NCI-H524 treated with DMSO at 0.1 percent for 48 hours (cell line): Measurements from ENCODE around the gene HDGF.

ENCODE experiments used
- DNase-seq: peaks from one replicate; lab custom pipeline; 2025; lab: John Stamatoyannopoulos, UW

The HDGF gene

DNA sequence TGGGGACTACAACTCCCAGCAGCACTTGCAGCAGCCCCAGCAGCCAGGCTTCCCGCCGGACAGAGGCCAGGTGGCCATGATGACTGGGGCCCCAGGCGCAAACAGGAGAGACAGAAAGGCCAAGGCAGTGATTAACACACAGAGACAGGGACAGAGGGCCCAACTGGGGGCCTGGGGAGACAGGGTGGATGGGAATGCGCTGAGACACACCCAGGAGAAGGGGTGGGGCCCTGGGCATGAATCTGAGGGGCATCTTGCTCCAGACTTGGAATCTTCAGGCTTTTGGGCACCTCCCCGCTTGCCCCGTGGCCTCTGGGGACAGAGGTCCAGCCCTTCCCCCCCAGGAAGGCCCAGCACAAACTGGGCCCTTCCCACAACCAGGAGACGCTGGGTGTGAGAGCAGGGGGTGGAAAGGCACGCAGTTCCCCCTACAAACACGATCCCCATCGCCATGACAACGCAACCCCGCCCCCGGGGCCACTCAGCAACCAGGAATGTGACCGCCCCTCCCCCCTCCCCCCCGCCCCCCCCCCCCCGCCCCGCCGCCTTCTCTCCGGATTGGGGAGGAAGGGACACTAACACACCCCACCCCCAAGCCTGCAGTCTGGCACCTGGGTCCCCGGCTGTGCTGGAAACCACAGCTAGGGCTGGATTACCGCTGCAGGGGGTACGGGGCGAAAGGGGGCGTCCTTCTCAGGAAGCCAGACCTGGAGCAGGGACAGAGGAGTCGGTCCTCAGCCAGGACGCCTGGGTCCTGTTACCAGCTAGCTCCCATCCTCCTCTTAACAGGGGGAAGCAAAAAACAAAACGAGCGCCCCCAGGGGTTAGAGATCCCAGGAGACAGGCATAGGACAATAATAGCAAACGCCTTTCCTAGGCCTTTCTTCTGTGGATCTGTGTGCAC lies 4.5 kb downstream of the HDGF start:
- peak; percentile 24 for DNase-seq

DNA sequence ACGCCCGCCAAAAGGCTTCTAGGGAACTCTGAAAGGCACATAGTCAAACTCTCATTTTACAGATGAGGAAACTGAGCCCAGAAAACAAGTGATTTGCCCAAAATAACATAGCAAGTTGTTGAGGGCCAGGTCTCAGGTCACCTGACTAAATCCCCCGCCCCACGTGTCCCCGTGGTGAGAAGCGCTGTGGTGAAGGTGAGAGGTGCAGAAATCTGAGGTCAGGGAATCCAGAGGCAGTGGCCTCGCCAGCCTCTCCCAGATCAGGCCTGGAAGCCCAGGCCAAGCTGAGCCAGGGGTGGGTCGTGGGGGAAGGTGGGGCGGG lies 5.1 kb downstream of the HDGF start:
- DNase-seq: no peak

DNA sequence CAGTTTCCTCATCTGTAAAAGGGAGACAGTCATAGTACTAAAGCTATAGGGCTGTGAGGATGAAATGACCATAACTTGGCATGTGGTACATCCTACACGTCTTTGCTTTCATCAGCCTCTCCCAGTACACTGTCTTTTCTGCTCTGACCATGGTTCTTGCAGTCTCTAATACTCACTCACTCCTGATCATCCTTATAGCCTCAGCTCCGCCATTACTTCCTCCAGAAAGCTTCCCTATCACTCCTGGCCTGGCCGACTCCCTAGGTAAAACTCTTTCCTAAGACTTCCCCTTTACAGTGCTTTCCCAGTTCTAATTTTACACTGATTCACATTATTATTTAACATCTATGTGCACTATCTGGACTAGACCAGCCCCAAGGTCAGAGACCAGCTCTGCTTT lies 5.6 kb downstream of the HDGF start:
- DNase-seq: no peak

DNA sequence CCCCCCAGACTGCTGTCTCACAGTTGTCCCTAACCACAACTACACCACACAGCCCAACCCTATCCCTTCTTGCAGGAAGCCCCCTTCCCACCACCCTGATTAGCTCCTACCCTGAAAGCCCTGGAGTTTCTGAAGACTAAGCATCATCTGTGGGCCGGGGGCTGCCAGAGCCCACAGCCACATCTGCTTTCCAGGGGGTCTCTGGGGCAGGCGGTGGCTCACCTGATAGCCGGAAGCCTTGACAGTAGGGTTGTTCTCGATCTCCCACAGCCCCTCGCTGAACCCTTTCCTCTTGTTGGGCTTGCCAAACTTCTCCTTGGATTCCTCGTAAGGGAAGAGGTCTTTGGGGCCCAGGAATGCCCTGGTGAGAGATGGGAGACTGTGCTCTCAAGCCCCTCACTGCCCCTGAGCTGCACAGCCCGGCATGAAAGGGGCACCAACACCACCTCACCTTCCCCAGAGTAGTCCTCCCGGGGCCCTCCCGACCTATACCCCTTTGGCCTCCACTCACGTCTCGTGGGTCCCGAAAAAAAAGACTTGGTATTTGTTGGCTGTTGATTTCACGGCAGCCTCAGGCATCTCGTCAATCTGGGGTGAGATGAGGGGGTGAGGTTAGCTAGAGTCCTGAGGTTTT lies 6.6 kb downstream of the HDGF start:
- no peak for DNase-seq

DNA sequence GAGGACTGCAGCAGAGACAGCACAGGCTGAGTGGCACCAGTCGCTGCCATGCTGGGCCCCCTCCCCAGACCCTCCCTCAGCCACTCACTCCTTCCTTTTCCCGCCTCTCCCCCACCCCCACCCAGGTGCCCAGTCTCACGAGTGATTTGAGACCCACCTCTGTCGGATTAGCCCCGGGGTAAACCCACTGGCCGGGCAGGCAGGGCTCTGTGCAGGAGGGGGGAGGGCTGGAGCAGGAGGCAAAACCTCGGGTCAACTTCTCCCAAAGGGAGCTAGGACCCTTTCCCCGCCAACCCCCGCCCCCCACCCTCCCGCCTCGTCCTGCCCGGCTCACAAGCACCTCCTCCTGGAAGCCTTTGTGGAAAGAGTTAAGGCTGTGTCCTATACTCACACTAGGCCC lies 7.1 kb downstream of the HDGF start:
- no peak for DNase-seq

DNA sequence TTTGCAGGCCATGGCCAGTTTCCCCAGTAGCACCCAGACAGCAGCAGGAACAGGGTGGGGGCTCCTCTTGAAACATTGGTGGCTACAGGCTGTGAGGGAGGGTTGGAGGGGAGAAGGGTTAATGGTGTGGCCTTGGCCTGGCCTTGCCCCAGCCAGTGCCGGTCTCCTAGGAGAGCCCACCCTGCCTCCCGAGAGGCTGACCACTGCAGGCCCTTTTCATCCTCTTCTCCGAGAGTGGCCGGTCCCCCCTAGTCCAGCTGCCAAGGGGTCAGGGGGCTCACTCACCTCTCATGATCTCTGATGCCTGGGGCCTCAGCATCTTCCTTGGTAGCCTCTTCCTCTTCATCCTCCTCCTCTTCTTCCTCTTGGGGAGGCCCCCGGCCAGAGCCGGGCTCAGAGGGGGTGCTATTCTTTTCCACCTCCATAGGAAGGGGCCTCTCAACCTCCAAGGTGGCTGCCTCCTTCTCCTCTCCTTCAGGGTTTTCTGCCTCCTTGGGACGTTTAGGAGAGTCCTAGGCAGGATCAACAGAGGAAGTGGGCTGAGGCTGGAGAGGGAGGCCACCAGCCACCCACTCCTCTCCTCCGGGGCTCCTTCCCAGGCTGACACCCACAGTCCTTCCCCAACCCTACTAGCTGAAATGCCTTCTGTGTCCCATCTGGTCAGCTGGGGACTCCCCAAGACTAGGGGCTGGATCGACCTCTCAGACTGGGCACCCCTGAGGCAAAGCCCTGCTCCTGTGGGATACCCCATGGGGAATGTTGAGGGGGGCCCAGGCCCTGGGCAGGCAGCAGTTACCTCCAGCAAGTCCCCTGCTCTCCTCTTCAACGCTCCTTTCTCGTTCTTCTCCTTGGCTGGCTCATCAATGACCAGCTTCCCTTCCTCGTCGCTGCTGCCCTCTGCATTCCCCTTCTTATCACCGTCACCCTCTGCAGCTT lies 7.8 kb downstream of the HDGF start:
- no peak for DNase-seq

DNA sequence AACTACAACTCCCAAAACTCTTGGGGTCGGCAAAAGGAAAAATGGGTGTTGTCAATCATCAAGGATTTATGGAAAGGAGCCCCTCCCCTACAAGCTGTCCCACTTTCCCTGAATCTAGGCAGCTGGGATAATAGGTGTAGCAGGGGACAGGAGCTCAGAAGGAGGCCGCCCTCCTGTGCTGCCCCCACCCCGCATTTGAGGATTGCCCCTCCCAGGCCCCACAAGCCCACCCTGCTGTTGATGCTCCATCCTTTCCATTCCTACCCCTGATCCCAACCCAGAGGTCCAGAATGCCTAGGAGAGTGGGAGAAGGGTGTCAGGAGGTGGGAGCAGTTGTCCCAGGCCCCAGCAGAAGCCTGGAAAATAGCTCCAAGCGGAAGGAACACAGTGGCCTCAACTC lies 8.7 kb downstream of the HDGF start:
- DNase-seq: no peak

DNA sequence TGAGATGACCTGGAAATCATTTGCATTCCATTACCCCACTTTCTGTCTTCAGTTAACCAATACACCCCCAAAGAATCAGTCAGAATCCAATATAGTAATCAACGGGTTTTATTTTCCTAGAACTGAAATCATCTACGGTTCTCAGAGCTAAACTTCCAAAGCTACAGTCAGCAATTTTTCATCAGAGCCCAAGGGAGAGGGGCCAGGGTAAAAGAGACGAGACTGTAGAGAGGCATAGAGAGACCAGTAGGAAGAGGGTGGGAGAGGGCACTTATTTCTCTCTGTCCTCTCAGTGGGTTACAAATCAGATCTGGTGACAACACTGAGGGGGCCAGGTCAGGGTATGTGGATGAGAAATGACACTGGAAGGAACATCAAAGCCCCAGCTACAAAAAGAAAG lies 9.5 kb downstream of the HDGF start:
- no peak for DNase-seq

DNA sequence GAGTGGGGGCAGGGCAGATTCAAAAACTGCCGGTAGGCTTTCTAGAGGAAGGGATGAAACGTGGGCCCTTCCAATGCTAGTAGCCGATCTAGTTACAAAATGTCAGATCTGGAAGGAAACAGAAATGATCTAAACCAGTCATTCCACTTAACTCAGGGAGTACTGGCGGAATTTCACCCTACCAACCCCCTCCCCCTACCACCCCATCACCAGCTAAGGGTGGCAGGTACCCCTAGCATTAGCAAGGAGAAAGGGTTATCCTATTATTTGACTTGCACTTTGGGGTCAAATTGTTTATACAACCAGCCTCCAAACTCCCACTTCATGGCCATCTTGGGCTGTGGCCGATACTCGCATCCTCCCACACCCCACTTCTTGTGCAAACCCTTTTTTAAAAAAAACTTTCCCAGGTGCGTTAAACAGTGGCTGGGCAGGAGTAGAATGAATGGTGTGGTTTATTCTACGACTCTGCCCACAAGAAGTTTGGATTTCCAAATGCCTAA lies 9.9 kb downstream of the HDGF start:
- DNase-seq: no peak

DNA sequence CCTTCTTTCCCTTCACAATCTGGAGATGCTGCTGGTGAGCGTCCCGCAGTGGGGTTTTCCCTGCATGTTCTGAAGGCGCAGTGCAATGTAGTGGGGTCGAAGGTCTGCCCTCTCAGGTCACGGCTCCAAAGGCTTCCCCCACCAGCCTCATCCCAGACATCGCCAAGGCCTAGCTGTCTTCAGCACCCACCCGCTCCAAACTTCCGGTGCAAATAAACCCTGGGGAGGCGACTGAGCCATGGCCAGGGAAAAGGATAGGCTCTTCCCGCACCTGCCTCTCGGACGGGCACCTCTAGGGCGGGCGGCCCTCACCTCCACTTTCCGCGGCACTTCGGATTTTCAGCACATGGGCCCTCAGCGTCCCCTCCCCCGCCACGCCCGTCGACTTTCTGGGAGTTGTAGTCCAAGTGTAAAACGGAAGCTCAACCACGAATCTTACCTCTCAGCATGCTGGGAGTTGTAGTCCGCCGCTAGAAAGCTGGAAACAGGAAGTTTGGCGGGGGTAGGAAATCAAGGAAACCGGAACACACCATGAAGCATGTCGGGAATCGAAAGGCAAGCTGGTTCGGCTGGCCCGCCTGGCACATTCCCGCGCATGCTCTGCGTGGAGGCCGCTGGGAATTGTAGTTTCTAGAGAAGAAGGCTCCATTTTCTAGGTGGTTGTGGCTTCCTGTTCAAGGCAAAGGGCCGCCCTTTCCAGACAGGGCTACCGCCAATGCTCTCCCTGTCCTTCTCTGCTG lies 10.6 kb downstream of the HDGF start, which contains the start of gene MRPL24:
Gene MRPL24, minus strand, starts transcription at position 348 of the 740 bp plus-strand sequence. CDS start 2,384 bp downstream, outside the sequence.
- peak; percentile 96 for DNase-seq

DNA sequence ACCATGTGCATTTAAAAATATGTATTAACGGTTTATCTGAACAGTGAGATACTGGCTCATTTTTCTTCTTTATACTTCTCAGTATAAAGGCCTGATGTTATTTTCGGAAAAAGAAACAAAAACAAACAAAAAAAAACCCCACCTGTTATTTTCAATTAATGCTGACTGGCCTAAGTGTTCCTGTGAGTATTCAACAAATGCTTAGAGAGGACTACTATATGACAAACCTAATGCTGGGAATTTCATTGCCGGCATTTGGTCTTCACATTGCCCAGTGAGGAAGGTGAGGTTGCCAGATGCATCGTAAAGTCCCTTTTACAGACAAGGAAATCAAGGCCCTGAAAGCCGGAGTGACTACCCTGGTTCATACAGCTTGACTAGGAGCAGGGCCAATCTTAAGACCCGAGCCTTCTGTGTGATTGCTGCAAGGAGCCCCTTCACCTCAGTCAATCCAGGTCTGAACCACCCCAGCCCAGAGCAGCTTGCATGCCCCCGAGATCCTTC lies 11.2 kb downstream of the HDGF start:
- DNase-seq: no peak

DNA sequence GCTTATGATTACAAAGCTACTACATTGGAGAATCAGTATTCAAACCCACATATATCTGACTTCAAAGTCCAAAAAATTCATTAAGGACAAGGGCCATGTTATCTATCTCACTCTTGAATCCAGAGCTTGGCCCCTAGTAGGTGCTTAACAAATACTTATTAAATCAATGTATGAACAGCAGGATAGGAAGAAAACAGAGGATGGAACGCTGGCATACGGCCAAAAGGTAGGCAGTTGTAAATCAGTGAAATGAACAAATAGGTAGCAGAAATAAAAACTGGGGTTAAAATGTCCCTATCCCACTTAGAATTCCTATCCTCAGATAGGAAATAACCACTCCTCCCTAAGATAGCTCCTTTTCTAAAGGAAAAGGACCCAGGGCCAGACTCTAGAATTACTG lies 12.6 kb downstream of the HDGF start:
- no peak for DNase-seq

DNA sequence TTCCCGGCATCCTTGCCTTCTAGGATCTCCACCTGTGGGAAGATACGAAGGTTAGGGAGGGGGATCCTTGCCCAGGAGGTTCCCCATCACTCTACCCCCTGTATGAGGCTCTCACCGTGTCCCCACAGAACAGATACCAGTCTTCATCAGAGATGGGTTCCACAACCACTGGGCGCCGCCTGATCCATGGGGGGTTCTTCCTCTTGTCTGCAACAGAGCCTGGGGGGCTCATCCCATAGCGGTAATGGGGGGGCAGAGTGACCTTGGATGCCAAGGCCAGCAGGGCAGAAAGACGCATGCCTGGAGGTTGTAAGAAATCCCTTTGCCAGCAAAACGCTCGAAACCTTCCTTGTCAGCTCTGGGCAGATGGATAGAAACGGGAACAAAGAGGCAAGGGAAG lies 13.1 kb downstream of the HDGF start:
- no peak for DNase-seq

DNA sequence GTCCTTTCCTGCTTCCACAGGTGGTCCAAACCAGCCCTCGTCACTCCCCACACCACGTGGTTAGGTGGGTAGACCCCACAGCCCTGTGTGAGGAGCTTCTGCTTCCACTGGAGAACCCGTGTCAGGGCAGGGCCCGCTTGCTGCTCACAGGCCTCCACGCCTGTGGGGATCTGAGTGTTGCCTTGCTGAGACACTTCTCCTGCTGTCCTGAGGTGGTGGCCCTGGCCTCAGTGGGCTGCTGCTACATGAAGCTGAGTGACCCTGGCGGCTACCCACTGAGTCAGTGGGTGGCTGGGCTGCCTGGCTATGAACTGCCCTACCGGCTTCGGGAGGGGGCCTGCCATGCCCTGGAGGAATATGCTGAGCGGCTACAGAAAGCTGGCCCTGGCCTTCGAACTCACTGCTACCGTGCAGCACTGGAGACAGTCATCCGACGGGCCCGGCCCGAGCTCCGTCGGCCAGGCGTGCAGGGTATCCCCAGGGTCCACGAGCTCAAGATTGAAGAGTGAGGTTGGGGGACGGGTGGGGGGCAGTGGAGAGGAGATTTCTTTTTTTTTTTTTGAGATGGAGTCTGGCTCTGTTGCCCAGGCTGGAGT lies 17.4 kb downstream of the HDGF start:
- no peak for DNase-seq

DNA sequence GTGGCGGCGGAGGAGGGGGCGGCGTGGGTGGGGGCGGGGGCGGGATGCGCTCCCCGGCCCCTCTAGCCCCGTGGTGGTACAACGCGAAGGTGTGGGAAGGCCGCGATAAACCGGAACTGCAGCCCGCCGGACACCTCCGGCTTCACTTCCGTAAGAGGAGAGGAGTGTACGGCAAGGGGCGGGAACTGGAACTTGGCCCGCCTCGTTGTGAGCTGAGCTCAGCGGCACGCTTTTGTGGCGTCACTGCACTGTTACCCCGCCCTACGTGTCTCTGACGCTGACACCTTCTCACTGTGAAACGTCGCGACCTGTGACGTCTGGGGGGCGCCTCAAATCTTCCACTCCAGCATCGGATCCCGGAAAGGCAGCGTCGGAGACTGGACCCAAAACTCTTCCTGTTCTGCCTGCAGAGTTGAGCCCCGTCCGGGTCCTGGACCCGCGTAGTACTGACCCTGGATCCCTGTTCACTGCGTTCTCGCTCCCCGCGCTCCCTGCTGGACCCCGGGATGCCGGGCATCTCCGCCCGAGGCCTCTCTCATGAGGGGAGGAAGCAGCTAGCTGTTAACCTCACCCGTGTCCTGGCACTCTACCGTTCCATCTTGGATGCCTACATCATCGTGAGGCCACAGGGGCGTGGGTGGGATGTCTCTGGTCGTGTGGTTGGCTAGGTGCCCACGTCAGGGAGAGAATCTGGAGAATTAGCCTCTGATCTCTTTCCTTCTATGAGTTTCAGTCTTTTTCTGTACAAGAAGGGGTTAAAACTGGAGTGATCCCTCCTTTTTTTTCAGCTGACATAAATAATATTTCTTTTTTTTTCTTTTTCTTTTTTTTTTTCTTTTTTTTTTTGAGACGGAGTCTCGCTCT lies 22.6 kb downstream of the HDGF start, which contains the start of gene ISG20L2:
Gene ISG20L2, minus strand, starts transcription at position 168 of the 864 bp plus-strand sequence. CDS start 1,114 bp downstream, outside the sequence.
- DNase-seq: peak; percentile 63

DNA sequence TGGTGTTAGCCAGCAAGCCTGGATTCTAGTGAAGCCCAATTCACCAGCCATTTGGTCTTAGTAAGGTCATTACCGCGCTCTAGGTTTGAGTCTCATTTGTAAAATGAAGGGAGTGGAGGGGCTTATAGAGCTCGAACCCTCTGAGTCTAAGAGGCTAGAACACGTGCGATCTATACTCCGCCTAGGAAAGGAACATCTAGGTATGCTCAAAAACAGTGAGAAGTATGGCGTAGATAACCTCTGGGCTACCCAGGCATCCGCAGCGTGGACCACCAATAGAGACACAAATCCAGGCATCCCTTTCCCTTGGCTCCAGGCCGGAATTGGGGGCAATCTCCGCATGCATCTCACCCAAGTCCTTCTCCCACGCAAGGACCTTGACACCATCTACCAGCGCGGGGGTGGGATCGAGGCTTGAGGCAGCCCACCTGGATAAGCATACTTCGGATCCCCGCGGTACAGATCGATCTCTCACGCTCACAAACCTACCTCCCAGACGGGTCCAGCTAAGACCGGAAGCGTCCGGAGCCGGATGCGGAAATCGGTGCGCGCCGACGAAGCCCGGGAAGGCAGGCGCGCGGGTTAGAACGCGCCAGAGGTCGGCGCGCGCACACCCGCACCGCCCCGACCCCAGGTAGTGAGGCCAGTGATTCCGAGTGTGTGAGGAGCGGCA lies 23.4 kb downstream of the HDGF start, which contains the start of gene METTL25B:
Gene METTL25B, plus strand, starts transcription at position 544 of the 673 bp plus-strand sequence. CDS start 636 bp downstream, outside the sequence.
- no peak for DNase-seq

DNA sequence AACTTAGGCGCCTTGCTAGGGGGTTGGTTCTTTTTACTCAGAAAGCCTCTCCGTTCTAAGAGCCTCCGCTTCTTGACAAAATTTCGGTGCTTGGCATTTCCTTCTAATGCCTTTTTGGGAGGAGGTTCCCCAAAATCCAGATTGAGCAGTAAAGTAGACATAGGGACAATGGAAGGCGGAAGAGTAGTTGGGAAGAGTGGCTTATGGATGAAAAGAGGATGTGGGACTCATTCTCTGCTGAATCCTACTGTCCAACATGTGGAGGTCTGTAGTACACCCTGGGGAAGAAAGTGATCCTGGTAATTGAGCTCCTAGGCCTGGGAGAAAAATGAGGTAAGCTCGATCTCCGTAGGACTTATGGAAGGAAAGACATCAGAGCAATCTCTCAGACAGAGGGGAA lies 24.0 kb downstream of the HDGF start:
- no peak for DNase-seq

DNA sequence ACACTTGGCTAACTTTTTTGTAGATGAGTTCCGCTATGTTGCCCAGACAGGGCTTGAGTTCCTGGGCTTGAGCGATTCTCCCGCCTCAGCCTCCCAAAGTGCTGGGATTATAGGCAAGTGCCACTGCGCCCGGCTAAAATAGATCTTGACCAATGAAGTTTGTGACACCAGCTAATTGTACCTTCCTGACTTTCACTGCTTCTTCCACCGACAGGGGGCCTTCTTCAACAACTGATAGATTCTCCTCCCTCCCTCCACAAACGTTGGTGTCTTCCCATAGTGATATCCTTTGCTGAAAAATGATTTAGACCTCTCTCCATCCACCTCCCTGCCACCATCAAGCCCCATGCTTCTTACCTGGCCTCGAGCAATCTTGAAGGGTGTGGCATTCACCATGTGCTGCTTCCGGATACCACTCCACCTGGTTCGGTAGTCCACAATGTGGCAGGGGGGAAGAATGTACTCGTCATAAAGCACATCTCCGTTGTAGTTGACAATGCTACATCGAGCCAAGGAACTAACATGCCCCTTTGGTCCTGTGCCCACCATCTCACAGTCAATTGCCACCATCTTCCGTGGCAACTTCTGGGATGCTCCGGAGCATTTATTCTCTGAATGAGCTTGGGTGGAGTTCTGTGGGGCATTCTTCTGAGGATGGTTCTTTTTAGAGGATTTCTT lies 24.8 kb downstream of the HDGF start:
- no peak for DNase-seq
